HepG2 (cell line): Measurements from ENCODE around the gene PTGDS. TPM values are rescaled to one million over a fixed set of nuclear protein-coding genes. Genes with fewer than 3 reads are reported as not detected.

Experiments used
- ATAC-seq: fragments of 200-7000 bp; cut with Tn5 transposase; 3 replicates; pipeline ENCODE4 v1.9.1; 2020; ENCODE audit warnings: mild to moderate bottlenecking, moderate library complexity
- BruUV-seq: library from RNA; stranded (reverse); fragments of 400-500 nt; replicated peaks from 2 replicates; lab custom pipeline; 2021; lab: Mats Ljungman, UMichigan
- CTCF ChIA-PET: fragments of 300-600 bp; formaldehyde crosslinking; extraction: SDS; loops from one replicate; lab custom pipeline; 2021; ENCODE audit warnings: low total read pairs, inconsistent platforms, low intra/inter-chr PET ratio; lab: Yijun Ruan, JAX
- POLR2A ChIA-PET: fragments of 350-600 bp; sonication (Branson Sonifier 250); formaldehyde crosslinking; loops from one replicate; lab custom pipeline; 2020; ENCODE audit warnings: antibody characterized with exemption, inconsistent platforms; lab: Yijun Ruan, JAX
- DNase-seq: peaks from one replicate; pipeline ENCODE4 v3.0.0-alpha.2; 2015; ENCODE audit warnings: low spot score
- FAIRE-seq: peaks from 3 replicates; lab custom pipeline; 2011; peaks lifted over from hg19 to GRCh38; lab: Jason Lieb, UNC
- H2AFZ ChIP-seq: one replicate; pipeline ENCODE4 v1.6.1; 2011; ENCODE audit warnings: low read length, inconsistent platforms
- H3K27ac ChIP-seq: fragments of 300-600 bp; 3 replicates; pipeline ENCODE4 v1.8.0; 2011; ENCODE audit warnings: mixed run types, mild to moderate bottlenecking, mixed read lengths, low read length, inconsistent platforms; ENCODE audit not compliant: insufficient read depth; ENCODE audit errors: extremely low read length
- H3K27me3 ChIP-seq, 2 experiments: fragments of 200-600 bp in 1 of 2; 2 replicates in 1 of 2; 3 replicates in 1 of 2; pipeline versions ENCODE4 v1.6.0 to v1.8.0; 2011; ENCODE audit warnings: low read length in 2 of 2, mild to moderate bottlenecking in 2 of 2, moderate library complexity in 2 of 2, inconsistent platforms in 1 of 2; ENCODE audit not compliant: insufficient read depth in 2 of 2, control insufficient read depth in 1 of 2
- H3K36me3 ChIP-seq, 2 experiments: fragments of 200-600 bp in 1 of 2; replicated peaks in 1 of 2; 2 replicates in 1 of 2; 3 replicates in 1 of 2; pipeline versions ENCODE4 v1.5.1 to v1.8.0; 2011; ENCODE audit warnings: low read length in 2 of 2, inconsistent platforms in 1 of 2; ENCODE audit not compliant: insufficient read depth in 2 of 2, control insufficient read depth in 1 of 2
- H3K4me1 ChIP-seq: 2 replicates; pipeline ENCODE4 v1.5.1; 2012; ENCODE audit warnings: low read length, inconsistent platforms; ENCODE audit not compliant: insufficient read depth
- H3K4me2 ChIP-seq: 2 replicates; pipeline ENCODE4 v1.6.0; 2011; ENCODE audit warnings: low read depth, low read length, inconsistent platforms
- H3K4me3 ChIP-seq, 3 experiments: fragments of 200-600 bp in 1 of 3; sonication (generic), shearing (Covaris generic) in 1 of 3; replicated peaks in 1 of 3; 2 replicates each; pipeline ENCODE4 v1.5.1; 2011 to 2016; ENCODE audit warnings: low read length in 3 of 3, inconsistent platforms in 2 of 3, low read depth in 2 of 3, mild to moderate bottlenecking in 2 of 3, control low read depth in 1 of 3, mixed read lengths in 1 of 3; ENCODE audit not compliant: insufficient read depth in 1 of 3
- H3K79me2 ChIP-seq: one replicate; pipeline ENCODE4 v1.6.1; 2011; ENCODE audit warnings: low read length, inconsistent platforms; ENCODE audit not compliant: insufficient read depth
- H3K9ac ChIP-seq: 2 replicates; pipeline ENCODE4 v1.6.0; 2011; ENCODE audit warnings: mild to moderate bottlenecking, low read depth, low read length, inconsistent platforms; ENCODE audit not compliant: insufficient read depth
- H3K9me3 ChIP-seq: 2 replicates; pipeline ENCODE4 v1.5.1; 2012; ENCODE audit warnings: mild to moderate bottlenecking, low read length
- H4K20me1 ChIP-seq: 2 replicates; pipeline ENCODE4 v1.6.0; 2011; ENCODE audit warnings: inconsistent platforms, mild to moderate bottlenecking, low read length, moderate library complexity; ENCODE audit not compliant: insufficient read depth
- AGO2 ChIP-seq: fragments of 200-400 bp; formaldehyde crosslinking; optimal IDR thresholded peaks from 2 replicates; pipeline ENCODE3; 2017; ENCODE audit warnings: mild to moderate bottlenecking, low read depth, low read length, moderate library complexity
- AKAP8 ChIP-seq: sonication (generic); formaldehyde crosslinking; IDR thresholded peaks from 2 replicates; pipeline ENCODE4 v1.5.1; 2020; ENCODE audit warnings: mild to moderate bottlenecking, missing genetic modification reagents
- BHLHE40 ChIP-seq: IDR thresholded peaks from 2 replicates; pipeline ENCODE4 v1.6.1; 2011; ENCODE audit warnings: low read length, improper control_type of control experiment
- MAX ChIP-seq: IDR thresholded peaks from 2 replicates; pipeline ENCODE4 v1.6.1; 2012; ENCODE audit warnings: inconsistent platforms
- POLR2G ChIP-seq: fragments of 200-400 bp; formaldehyde crosslinking; IDR thresholded peaks from 2 replicates; pipeline ENCODE4 v1.6.1; 2018; ENCODE audit warnings: mild to moderate bottlenecking, low read depth, low read length, moderate library complexity
- RBM22 ChIP-seq: fragments of 200-400 bp; formaldehyde crosslinking; optimal IDR thresholded peaks from 2 replicates; pipeline ENCODE3; 2017; ENCODE audit warnings: mild to moderate bottlenecking, low read length, moderate library complexity
- ZC3H13 ChIP-seq: sonication (generic); formaldehyde crosslinking; IDR thresholded peaks from 2 replicates; pipeline ENCODE4 v1.8.1; 2023; ENCODE audit warnings: mild to moderate bottlenecking, missing genetic modification reagents, moderate library complexity
- ZNF530 ChIP-seq: sonication (generic); formaldehyde crosslinking; IDR thresholded peaks from 2 replicates; pipeline ENCODE4 v1.5.0; 2020; ENCODE audit warnings: low read depth, mild to moderate bottlenecking, missing genetic modification reagents
- ZNF687 ChIP-seq: sonication (generic); formaldehyde crosslinking; IDR thresholded peaks from 2 replicates; pipeline ENCODE4 v1.5.1; 2020; ENCODE audit warnings: mild to moderate bottlenecking, missing genetic modification reagents, moderate library complexity
- ZNF768 ChIP-seq: sonication (generic); formaldehyde crosslinking; IDR thresholded peaks from 2 replicates; pipeline ENCODE4 v1.4.0; 2020; ENCODE audit warnings: missing genetic modification reagents
- WGBS: methylation state at CpG from one replicate; pipeline ENCODE4 v1.1.6; 2017; ENCODE audit warnings: low lambda C conversion rate; 5-methylcytosine and 5-hydroxymethylcytosine counted together
- in situ Hi-C: cut with HindIII; loops from 2 replicates; pipeline ENCODE4 v1.10.0; 2017; ENCODE audit warnings: low pct_unique_long_range_greater_than_20kb; ENCODE audit not compliant: extremely low pct_ligation_motif_present
- intact Hi-C: fragments of 100-400 bp; cut with micrococcal nuclease; formaldehyde crosslinking; loops from one replicate; pipeline ENCODE4 v1.10.0; 2022; ENCODE audit not compliant: unreplicated experiment
- polyA plus RNA-seq, 8 experiments: library from polyadenylated mRNA; depleted of rRNA in 3 of 8; stranded (reverse) in 7 of 8; unstranded in 1 of 8; fragments of >200 nt; fragmentation: Illumina TruSeq in 4 of 8; extraction: Trizol in 4 of 8; gene quantifications; 2 replicates each; pipeline versions ENCODE4 v1.2.1 to v1.2.3, GENCODE V29; 2011 to 2016; ENCODE audit warnings: low read depth in 4 of 8, missing spikeins in 1 of 8, mixed read lengths in 1 of 8; ENCODE audit not compliant: insufficient read depth in 1 of 8
- total RNA-seq, 5 experiments: library from RNA; depleted of rRNA; stranded (reverse); fragments of >200 nt; fragmentation: Illumina TruSeq; extraction: Trizol; gene quantifications; 2 replicates each; pipeline ENCODE4 v1.2.3, GENCODE V29; 2016; ENCODE audit warnings: low read depth in 1 of 5

The PTGDS gene
- total and polyA plus RNA-seq, 2 of the 13 experiments (the other 11 are each of a cell fraction or from before 2014, with no cell fraction given), result 0.33 to 0.50 TPM

- intact Hi-C loops (loop anchor here (5.0 kb wide), 1 partner anchor 53 kb away; the partner anchor contains the start of gene TRAF2), in situ Hi-C loops (no loop called here)
- POLR2A ChIA-PET, result no interaction called here
- DNase-seq (no peak), FAIRE-seq (no peak), ATAC-seq (no peak)
- 100% methylated on average over 5 of the region's 16 CpGs for WGBS
- Histone ChIP-seq H3K27ac (no peak overlapping the region), H3K36me3 (peaks cover 8 to 36% of the 10 kb centered on the region in 2 experiments), H3K79me2 (peaks cover 10% of the 10 kb centered on the region), H3K9me3 (no peaks in the 10 kb centered on the region), H2AFZ (no peak overlapping the region), H3K4me1 (peaks cover 21% of the 10 kb centered on the region), H4K20me1 (no peaks in the 10 kb centered on the region), H3K4me2 (no peak overlapping the region), H3K4me3 (no peak overlapping the region), H3K9ac (no peak overlapping the region), H3K27me3 (no peaks in the 10 kb centered on the region)
- BruUV-seq, result no TSS peak
- CTCF ChIA-PET, result no interaction called here
- peak; percentile 38 for TF ChIP-seq ZNF687 (CRISPR knock-in tag)
- no peak for TF ChIP-seq BHLHE40
- 0 out of 2 replicates have a peak, but pooled peaks have one; percentile 34 for TF ChIP-seq AKAP8 (CRISPR knock-in tag)
- peak; percentile 20; the same call in 1 of the 2 replicates for TF ChIP-seq ZC3H13 (CRISPR knock-in tag)
- TF ChIP-seq POLR2G, result peak; percentile 43
- peak; percentile 56 for TF ChIP-seq AGO2
- TF ChIP-seq ZNF768 (CRISPR knock-in tag), result peak; percentile 4; the same call in 1 of the 2 replicates
- no peak for TF ChIP-seq MAX
- no peak for TF ChIP-seq ZNF530 (CRISPR knock-in tag)
- peak; percentile 12 for TF ChIP-seq RBM22
Measured at GRCh38 chr9:136939996-136940525, 37.2 kb upstream of the PTGDS start.
